Measurements from ENCODE around the gene LDLRAD4. TPM values are rescaled to one million over a fixed set of nuclear protein-coding genes. Genes with fewer than 3 reads are reported as not detected.

Gene LDLRAD4
- polyA plus RNA-seq, 1 of the 3 experiments (the other 2 are of a cell fraction) = 0.16 TPM

GRCh38 chr18:13306583-13306982, 88.0 kb downstream of the LDLRAD4 start:
- Histone ChIP-seq H3K4me3 (ENCODE audit: low read depth in 2 of 2, low read length in 1 of 2) (no peak overlapping the region), H3K79me2 (ENCODE audit: insufficient read depth) (no peaks in the 10 kb centered on the region), H3K36me3 (replicated peaks in 1 of 2; ENCODE audit: control insufficient read depth in 1 of 2, insufficient read depth in 2 of 2, low read length in 1 of 2) (no peaks in the 10 kb centered on the region), H3K27me3 (ENCODE audit: insufficient read depth) (no peaks in the 10 kb centered on the region), H3K27ac (ENCODE audit: low read depth in 2 of 2, low read length in 1 of 2) (no peak overlapping the region; a peak in 1 of 4 replicates), H3K4me2 (no peak overlapping the region), H2AFZ (ENCODE audit: low read depth) (no peak overlapping the region), H3K4me1 (ENCODE audit: control insufficient read depth in 1 of 2, insufficient read depth in 2 of 2, low read depth in 1 of 2, low read length in 1 of 2) (peaks cover 4 to 22% of the 10 kb centered on the region in 2 experiments; a peak in 2 of 4 replicates), H4K20me1 (ENCODE audit: insufficient read depth) (no peaks in the 10 kb centered on the region), H3K9me2 (no peaks in the 10 kb centered on the region), H3K9ac (no peak overlapping the region), H3K9me3 (no peaks in the 10 kb centered on the region; the same call in 1 of the 2 replicates), H3F3A (replicated peaks; ENCODE audit: insufficient read depth) (no peaks in the 10 kb centered on the region)
- no peak for DNase-seq
- WGBS (ENCODE audit: low lambda C conversion rate) = 47% methylated on average over 4 of the region's 4 CpGs
- no peak for TF ChIP-seq RFX5 (IDR thresholded peaks at IDR 0.05; ENCODE audit: low read length)
- TF ChIP-seq RAD21 (IDR thresholded peaks at IDR 0.05; ENCODE audit: low read length) = no peak
- no peak for TF ChIP-seq FOSL2 (IDR thresholded peaks at IDR 0.05; ENCODE audit: borderline replicate concordance, low read depth)
- POLR2A ChIA-PET = no interaction called here
- CTCF ChIA-PET = no interaction called here

GRCh38 chr18:13308369-13308768, 89.8 kb downstream of the LDLRAD4 start:
- H3K9ac ChIP-seq = no peak overlapping the region
- TF ChIP-seq POLR2AphosphoS5 (IDR thresholded peaks at IDR 0.05; ENCODE audit: low read depth, low read length) (no peak), NFIC (IDR thresholded peaks at IDR 0.05; ENCODE audit: borderline replicate concordance) (no peak), RAD21 (IDR thresholded peaks at IDR 0.05; ENCODE audit: low read length) (no peak), FOXM1 (IDR thresholded peaks at IDR 0.05; ENCODE audit: low read depth) (no peak), PBX3 (IDR thresholded peaks at IDR 0.05) (no peak), RXRA (IDR thresholded peaks at IDR 0.05; ENCODE audit: borderline replicate concordance, low read depth) (no peak), EP300 (IDR thresholded peaks at IDR 0.05; ENCODE audit: borderline replicate concordance in 1 of 2, low read depth in 1 of 2, low read length in 1 of 2) (no peak), TEAD4 (IDR thresholded peaks at IDR 0.05; ENCODE audit: borderline replicate concordance, insufficient read depth) (no peak), REST (IDR thresholded peaks at IDR 0.05; ENCODE audit: low read depth, low read length) (no peak), SIN3A (IDR thresholded peaks at IDR 0.05; ENCODE audit: borderline replicate concordance, low read depth, low read length) (no peak), ELF1 (IDR thresholded peaks at IDR 0.05) (no peak)
- H3K4me3 ChIP-seq (ENCODE audit: low read depth in 2 of 2, low read length in 1 of 2) = no peak overlapping the region
- CTCF ChIA-PET = no interaction called here
- no peaks in the 10 kb centered on the region for H3K36me3 ChIP-seq (replicated peaks in 1 of 2; ENCODE audit: control insufficient read depth in 1 of 2, insufficient read depth in 2 of 2, low read length in 1 of 2)
- H3K27me3 ChIP-seq (ENCODE audit: insufficient read depth) = no peaks in the 10 kb centered on the region
- DNase-seq = no peak
- no peak overlapping the region for H2AFZ ChIP-seq (ENCODE audit: low read depth)
- H3K27ac ChIP-seq (ENCODE audit: low read depth in 2 of 2, low read length in 1 of 2) = no peak overlapping the region; a peak in 1 of 4 replicates
- H3K4me1 ChIP-seq (ENCODE audit: control insufficient read depth in 1 of 2, insufficient read depth in 2 of 2, low read depth in 1 of 2, low read length in 1 of 2) = peaks cover 3 to 7% of the 10 kb centered on the region in 2 experiments; a peak in 2 of 4 replicates
- H4K20me1 ChIP-seq (ENCODE audit: insufficient read depth) = no peaks in the 10 kb centered on the region
- H3F3A ChIP-seq (replicated peaks; ENCODE audit: insufficient read depth) = no peaks in the 10 kb centered on the region
- POLR2A ChIA-PET = no interaction called here
- no peaks in the 10 kb centered on the region for H3K79me2 ChIP-seq (ENCODE audit: insufficient read depth)
- no peaks in the 10 kb centered on the region for H3K9me2 ChIP-seq
- H3K9me3 ChIP-seq = no peaks in the 10 kb centered on the region; the same call in 1 of the 2 replicates
- 69% methylated on average over 9 of the region's 9 CpGs for WGBS (ENCODE audit: low lambda C conversion rate)
- H3K4me2 ChIP-seq = no peak overlapping the region

Measured in SK-N-SH (cell line).